ENCODE measurements around the gene BIRC5.
"Not testable (repeated sequence)": the region's sequence is repeated elsewhere in the genome, so short reads cannot be mapped to it uniquely, and the experiment has no call there.

Gene BIRC5

GRCh38 chr17:78226055-78226758 lies 12.2 kb downstream of the BIRC5 start:
- DNase-seq, result no peak

GRCh38 chr17:78226759-78227454 lies 12.9 kb downstream of the BIRC5 start:
- DNase-seq, result no peak

- DNase-seq, result no peak
Measured at GRCh38 chr17:78227455-78227916, 13.4 kb downstream of the BIRC5 start.

GRCh38 chr17:78228176-78228575 lies 14.1 kb downstream of the BIRC5 start:
- DNase-seq, result no peak

GRCh38 chr17:78230252-78230962 lies 16.4 kb downstream of the BIRC5 start:
- DNase-seq, result no peak

GRCh38 chr17:78230996-78231935 lies 17.2 kb downstream of the BIRC5 start, which contains the start of gene TMEM235:
Gene TMEM235 (plus strand): TSS chr17:78231631. CDS start chr17:78232024, 393 bp downstream.
- no peak for DNase-seq

GRCh38 chr17:78231991-78232858 lies 18.2 kb downstream of the BIRC5 start:
- no peak for DNase-seq

- DNase-seq, result no peak
Measured at GRCh38 chr17:78232859-78233173, 18.8 kb downstream of the BIRC5 start.

- DNase-seq, result no peak
Measured at GRCh38 chr17:78233678-78234077, 19.6 kb downstream of the BIRC5 start.

GRCh38 chr17:78234261-78234865 lies 20.3 kb downstream of the BIRC5 start:
- no peak for DNase-seq

GRCh38 chr17:78235022-78235421 lies 21.0 kb downstream of the BIRC5 start:
- not testable (repeated sequence) for DNase-seq

GRCh38 chr17:78235885-78236284 lies 21.8 kb downstream of the BIRC5 start:
- DNase-seq, result no peak

GRCh38 chr17:78236362-78237127 lies 22.5 kb downstream of the BIRC5 start:
- no peak for DNase-seq

- DNase-seq, result no peak
Measured at GRCh38 chr17:78237401-78238012, 23.5 kb downstream of the BIRC5 start.

- DNase-seq, result no peak
Measured at GRCh38 chr17:78238823-78239488, 24.9 kb downstream of the BIRC5 start.

GRCh38 chr17:78239489-78239931 lies 25.5 kb downstream of the BIRC5 start:
- DNase-seq, result no peak

GRCh38 chr17:78240012-78240655 lies 26.1 kb downstream of the BIRC5 start:
- DNase-seq, result no peak

GRCh38 chr17:78240839-78241238 lies 26.8 kb downstream of the BIRC5 start:
- no peak for DNase-seq
